GM19043 (cell line): Measurements from ENCODE around the gene RAB18.
"Not testable (repeated sequence)": the region's sequence is repeated elsewhere in the genome, so short reads cannot be mapped to it uniquely, and the experiment has no call there.

Source experiments
- ATAC-seq: cut with Tn5 transposase; IDR thresholded peaks from one replicate; pipeline ENCODE4 v1.9.1; 2021; ENCODE audit warnings: low read depth; ENCODE audit not compliant: unreplicated experiment

The RAB18 gene

DNA sequence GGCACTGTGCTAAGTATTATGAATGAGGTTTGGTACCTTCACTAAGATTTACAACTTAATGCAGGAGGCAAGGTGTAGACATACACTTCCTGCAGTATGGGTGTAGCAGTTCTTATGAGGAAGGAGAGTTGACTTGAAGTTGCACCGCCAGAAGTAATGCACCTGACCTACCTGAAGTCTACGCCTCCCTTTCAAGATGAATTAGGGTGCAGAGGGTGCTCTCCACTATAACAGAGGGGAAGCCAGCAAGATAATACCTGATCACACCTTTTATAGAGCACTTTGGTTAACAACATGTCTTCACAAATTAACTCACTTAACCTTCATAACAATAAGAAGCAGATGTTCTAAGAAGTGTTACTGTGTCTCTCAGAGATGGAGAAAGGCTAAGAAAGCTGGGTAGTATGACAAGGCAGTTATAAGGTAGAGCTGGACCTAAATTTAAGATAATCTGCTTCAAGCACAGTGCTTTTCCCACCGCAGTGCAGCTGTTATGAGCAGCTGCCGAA, 552 bp upstream of the RAB18 start:
- no peak for ATAC-seq

- ATAC-seq, result no peak
These were observed 830 bp downstream of the RAB18 start for GRCh38 chr10:27504808-27505460.

- ATAC-seq, result not testable (repeated sequence)
These were observed 1.4 kb downstream of the RAB18 start for GRCh38 chr10:27505537-27505936.

- ATAC-seq, result no peak
These were observed 2.2 kb downstream of the RAB18 start for GRCh38 chr10:27506280-27506679.

DNA sequence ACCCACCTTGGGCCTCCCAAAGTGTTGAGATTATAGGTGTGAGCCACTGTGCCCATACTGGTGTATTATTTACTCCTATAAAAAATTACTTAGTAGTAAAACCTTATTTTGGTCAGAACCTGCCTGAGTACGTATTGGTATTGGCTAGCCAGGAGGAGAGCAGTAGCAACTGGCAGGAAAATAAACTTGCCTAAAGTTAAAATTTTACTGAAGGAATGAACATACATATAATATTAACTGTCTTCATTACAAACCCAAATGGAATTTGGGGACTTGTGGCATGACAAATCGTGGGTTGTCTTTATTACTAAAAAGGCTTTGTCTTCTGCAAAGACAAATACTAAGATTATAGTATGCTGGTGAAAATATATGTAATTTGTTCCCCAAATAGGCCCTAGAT, 8.4 kb downstream of the RAB18 start:
- no peak for ATAC-seq

- no peak for ATAC-seq
These were observed 9.5 kb downstream of the RAB18 start for GRCh38 chr10:27513451-27514191.

DNA sequence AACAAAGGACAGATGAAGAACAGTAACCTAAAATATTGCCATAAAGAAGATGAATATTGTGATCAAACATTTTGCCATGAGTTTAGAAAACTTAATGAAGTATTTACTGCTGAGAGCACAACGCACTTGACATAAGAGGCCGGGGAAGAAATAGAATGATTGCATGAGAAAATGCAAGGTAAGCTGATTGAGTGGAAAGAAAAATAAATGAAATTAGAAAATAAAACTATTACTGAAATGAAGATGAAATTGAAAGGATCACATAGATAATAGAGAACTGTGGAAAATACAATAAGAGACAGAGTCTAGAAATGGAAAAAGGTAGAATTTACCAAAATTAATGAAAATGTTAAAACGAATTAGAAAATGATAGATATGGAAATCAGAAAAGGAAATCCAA, 10.1 kb downstream of the RAB18 start:
- ATAC-seq, result no peak

DNA sequence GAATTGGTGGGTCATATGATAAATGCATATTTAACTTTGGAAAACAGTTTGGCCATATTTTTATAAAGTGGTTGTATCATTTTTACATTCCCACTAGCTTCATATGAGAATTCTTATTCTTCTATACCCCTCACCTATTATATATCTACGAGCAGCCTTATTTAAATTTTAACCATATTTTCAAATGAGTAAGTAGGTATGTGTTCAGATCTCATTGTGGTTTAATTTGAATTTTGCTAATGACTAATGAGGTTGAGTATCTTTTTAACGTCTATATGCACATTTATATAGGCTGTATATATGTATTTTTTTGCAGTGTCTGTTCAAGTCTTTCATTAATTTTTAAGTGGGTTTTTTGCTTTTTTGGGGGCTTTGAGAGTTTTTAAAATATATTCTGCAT, 14.2 kb downstream of the RAB18 start:
- ATAC-seq, result no peak

DNA sequence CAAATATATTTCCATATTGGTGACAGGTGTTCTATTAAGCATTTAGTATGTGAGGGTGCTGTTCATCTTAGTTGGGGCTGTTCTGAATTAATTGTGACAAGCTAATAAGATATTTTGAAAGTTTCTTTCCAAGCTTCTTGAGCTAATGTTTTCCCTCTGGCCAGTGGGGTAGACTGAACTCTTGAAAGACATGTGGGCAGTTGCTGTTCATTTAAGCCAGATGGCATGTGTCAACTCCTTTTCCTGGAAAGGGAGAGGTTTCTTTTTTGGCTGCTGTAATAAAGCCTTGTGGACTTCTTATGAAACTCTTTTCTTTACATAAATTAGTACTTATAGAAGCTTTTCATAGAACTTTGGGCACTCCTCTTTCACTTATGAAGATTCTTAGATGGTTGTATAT, 21.7 kb downstream of the RAB18 start:
- ATAC-seq, result no peak

- ATAC-seq, result no peak
These were observed 22.1 kb downstream of the RAB18 start for GRCh38 chr10:27526242-27526641.

DNA sequence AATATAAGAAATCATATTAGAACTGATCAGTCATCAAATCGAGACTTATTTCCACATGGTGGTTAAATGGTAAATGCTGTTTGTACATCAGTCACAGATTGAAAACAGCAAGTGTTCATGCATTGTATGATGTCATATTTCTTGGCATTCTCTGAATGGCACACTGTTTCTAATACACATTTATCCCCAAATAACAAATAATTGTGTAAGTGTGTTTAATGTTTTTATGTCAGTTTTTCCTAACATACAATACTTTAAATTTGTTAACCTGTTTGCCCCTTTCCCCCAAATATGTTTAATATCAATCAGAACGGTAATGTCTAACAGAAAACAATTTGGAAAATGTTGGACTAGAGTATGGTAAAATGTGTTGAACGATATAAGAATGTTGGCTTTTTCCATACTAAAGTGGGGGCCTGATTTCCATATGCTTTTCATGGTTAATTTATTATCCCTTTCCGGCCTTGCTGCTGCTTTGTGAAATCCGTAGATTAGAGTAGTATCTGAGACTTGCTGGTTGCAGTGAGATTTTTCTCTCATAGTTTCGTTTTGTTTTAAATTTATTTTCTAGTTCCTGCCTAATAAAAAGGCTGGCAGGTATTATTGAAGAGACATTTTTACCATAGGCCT, 23.7 kb downstream of the RAB18 start:
- ATAC-seq, result no peak

GRCh38 chr10:27529010-27529783, 25.1 kb downstream of the RAB18 start:
- ATAC-seq, result no peak

GRCh38 chr10:27530477-27530876, 26.4 kb downstream of the RAB18 start:
- ATAC-seq, result no peak

DNA sequence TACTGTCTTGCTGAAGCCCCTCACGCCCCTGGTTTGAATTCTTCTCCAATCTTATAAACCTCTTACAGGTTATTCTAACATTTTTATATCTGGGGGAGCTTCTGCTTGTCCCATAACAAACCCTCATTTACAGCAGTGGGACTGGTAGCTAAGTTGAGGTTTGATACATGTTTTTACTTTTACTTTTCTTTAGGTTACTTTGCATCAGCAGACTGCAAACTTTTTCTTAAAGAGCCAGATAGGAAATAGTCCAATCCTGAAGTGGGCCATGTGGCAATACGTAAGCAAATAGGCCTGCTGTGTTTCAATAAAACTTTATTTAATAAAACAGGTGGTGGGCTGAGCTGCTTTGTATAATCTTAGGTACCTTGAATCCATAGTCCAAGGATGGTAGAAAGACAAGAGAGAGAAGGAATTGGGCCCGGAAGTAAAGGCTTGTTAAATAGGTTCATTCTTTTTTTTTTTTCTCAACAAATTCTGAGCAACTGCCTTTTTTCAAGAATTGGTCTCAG, 27.3 kb downstream of the RAB18 start:
- ATAC-seq, result no peak

DNA sequence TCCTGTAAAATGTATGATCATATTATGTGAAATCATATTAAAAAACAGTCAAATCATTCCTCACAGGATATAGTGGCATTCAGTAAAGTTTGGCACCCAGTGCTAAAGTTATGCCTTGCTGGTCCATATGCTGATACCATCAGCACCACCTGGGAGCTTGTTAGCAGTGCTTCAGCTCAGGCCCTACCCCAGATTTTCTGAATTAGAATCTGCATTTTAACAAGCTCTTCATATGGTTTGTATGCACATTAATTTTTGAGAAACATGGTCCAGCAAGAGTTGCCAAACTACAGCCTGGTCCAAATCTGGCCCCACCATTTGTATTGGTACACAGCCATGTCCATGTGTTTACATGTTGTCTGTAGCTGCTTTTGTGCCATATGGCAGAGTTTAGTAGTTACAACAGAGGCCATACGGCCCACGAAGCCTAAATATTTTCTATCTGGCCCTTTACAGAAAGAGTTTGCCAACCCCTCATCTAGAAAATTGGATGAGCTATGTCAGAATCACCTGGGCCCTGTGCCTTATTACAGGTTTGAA, 30.1 kb downstream of the RAB18 start:
- no peak for ATAC-seq

DNA sequence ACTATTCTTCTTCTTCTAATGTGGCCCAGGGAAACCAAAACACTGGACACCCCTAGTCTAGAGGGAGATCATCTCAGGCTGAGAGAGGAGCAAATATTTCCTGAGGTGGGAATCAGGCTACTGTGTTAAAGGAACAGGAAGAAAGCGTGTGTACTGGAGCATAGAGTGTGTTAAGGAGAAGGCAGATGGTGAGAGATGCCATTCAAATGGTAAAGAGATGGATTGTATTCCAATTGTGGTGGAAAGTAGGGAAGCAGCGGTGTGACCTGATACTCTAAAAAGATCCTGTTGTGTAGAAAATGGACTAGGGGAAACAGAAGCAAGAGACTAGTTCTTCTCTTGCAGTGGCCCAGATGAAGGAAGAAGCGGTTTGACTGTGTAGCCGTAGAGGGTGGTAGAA, 31.2 kb downstream of the RAB18 start:
- ATAC-seq, result no peak

- ATAC-seq, result no peak
These were observed 32.3 kb downstream of the RAB18 start for GRCh38 chr10:27536437-27536836.

- ATAC-seq, result no peak
These were observed 33.1 kb downstream of the RAB18 start for GRCh38 chr10:27537166-27537565.

- ATAC-seq, result no peak
These were observed 33.7 kb downstream of the RAB18 start for GRCh38 chr10:27537787-27538186.

GRCh38 chr10:27540672-27541071, 36.6 kb downstream of the RAB18 start:
- ATAC-seq, result no peak
